Choroid plexus epithelial cell (primary cell): Measurements from ENCODE around the gene CHID1.

Experiments used
- DNase-seq: peaks from one replicate; pipeline ENCODE4 v3.0.0-alpha.2; 2010; ENCODE audit warnings: low read depth
- H3K4me3 ChIP-seq: 2 replicates; pipeline ENCODE4 v1.5.1; 2011; ENCODE audit warnings: low read depth, mild to moderate bottlenecking, control low read depth, low read length, moderate library complexity
- TF ChIP-seq, protein P1 (sequence below): conservative IDR thresholded peaks from 2 replicates; pipeline ENCODE4 v1.5.1; 2011; ENCODE audit warnings: low read depth, mild to moderate bottlenecking, control low read depth, inconsistent platforms, low read length, moderate library complexity

CHID1 gene

DNA sequence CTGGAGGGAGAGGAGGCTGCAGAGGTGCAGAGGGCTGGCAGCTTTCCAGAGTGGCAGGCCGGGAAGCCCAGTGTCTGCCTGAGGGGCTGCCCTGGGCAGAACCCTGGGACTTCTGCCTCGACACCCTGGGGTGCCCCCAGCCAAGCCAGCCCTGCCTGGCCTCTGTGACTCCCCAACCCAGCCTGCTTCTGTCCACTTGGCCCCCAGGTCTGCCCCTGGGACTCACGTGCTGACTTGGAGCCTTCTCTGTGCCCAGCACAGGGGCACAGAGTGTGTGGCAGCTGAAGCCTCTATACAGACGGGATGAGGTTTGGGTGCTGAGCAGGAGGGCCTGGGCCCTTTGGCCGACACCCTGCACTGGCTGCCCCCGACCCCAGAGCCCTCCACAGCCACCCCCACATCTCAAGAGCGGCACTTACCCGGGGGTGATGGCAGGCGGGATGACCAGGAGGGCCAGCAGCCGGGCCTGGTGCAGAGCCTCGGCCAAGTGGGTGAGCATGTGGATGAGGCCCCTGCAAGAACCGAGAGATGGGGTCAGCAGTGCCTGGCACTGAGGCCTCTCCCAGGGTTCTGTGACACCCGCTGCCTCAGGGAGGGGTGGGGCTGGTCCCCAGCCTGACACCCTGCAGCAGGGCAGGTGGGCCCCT, 17.5 kb downstream of the CHID1 start:
- TF ChIP-seq, protein P1, sequence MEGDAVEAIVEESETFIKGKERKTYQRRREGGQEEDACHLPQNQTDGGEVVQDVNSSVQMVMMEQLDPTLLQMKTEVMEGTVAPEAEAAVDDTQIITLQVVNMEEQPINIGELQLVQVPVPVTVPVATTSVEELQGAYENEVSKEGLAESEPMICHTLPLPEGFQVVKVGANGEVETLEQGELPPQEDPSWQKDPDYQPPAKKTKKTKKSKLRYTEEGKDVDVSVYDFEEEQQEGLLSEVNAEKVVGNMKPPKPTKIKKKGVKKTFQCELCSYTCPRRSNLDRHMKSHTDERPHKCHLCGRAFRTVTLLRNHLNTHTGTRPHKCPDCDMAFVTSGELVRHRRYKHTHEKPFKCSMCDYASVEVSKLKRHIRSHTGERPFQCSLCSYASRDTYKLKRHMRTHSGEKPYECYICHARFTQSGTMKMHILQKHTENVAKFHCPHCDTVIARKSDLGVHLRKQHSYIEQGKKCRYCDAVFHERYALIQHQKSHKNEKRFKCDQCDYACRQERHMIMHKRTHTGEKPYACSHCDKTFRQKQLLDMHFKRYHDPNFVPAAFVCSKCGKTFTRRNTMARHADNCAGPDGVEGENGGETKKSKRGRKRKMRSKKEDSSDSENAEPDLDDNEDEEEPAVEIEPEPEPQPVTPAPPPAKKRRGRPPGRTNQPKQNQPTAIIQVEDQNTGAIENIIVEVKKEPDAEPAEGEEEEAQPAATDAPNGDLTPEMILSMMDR: no peak
- DNase-seq: no peak
- H3K4me3 ChIP-seq: no peak overlapping the region

DNA sequence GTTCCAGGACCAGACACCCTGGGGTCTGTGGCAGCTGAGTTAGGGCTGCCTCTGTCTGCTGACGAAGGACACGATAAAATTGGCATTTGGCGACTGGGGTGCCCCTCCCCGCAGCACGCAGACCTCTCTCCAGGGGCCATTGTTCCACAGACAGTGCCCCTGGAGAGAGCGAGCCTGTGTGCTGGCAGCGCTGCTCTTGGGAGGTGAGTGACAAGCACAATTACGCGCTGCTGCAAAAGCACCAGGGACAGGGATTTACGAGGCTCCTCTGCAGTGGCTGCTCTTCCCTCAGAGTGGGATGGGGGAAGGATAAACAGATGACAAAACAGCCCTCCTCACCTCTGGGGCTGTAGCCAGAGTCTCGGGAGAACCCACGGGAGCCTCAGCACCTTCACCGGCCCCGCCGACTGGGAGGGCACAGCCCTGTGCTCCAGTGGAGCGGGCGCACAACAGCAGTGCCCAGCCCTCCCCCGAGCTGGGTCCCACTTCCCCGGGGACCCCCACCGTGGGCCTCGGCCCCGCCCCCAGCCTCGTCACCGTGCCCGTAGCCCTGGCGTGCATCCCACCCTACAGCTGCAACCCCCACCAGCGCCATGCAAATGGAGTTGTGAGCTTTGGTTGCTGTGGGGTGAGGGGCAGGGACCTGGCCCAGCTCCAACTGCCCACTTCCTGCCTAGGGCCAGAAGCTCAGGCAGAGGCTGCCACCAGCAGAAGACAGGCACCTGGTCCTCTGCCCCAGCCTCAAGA, 19.6 kb downstream of the CHID1 start:
- TF ChIP-seq, protein P1: no peak
- no peak overlapping the region for H3K4me3 ChIP-seq

DNA sequence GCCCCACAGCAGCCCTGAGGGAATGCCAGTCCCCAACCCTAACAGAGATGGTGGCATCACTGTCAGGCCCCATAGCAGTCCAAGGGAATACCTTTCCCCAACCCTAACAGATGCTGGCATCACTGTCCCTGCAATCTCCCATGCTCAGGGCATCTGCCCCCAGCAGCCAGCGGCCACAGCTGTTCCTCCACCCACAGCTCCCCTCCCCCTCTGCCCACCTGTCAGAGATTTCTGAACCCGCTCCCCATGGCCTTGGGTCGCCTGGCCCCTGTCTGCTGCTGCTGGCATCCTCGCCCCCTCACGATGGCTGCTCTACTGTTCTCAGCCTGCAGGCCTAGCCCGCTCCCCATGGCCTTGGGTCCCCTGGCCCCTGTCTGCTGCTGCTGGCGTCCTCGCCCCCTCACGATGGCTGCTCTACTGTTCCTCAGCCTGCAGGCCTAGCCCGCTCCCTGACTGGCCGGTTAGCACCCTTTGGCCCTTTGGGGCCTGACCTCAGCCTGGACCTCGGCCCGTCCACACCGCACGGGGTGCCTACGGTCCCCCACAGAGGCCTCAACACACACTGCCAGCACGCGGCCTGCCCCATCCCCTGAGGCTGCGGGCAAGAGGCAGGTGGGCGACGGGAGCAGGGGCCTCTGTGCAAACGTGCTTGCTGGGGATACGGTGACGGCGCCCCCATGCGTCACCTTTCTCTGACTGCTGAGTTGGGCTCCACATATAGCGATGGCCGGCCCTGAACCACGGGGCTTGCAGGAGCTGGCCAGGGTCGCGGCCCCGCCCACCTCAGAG, 20.7 kb downstream of the CHID1 start:
- H3K4me3 ChIP-seq: no peak overlapping the region

More for the DNA sequence above, 19.6 kb downstream of the CHID1 start:
- no peak for DNase-seq

DNA sequence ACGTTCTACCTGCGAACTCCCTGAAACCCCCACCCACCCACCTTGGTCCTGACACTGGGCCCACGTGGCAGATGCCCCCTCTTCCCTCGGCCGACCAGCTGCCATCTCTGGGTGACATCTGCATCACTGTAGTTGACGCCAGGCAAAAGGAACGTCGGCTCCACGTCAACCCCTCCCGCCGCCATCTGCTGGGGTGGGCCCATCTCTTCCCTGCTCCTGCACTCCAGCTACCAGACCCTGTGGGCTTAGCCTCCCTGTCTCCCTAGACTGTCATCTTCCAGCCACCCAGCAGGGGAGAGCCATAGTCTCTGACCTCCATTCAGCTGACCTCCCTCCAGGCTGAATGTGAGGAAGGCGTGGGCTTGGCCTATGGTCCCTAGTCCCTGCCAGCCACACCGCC, 21.4 kb downstream of the CHID1 start:
- H3K4me3 ChIP-seq: no peak overlapping the region
- DNase-seq: no peak
- TF ChIP-seq, protein P1: no peak

More for the DNA sequence above, 20.7 kb downstream of the CHID1 start:
- TF ChIP-seq, protein P1: no peak
- DNase-seq: no peak

DNA sequence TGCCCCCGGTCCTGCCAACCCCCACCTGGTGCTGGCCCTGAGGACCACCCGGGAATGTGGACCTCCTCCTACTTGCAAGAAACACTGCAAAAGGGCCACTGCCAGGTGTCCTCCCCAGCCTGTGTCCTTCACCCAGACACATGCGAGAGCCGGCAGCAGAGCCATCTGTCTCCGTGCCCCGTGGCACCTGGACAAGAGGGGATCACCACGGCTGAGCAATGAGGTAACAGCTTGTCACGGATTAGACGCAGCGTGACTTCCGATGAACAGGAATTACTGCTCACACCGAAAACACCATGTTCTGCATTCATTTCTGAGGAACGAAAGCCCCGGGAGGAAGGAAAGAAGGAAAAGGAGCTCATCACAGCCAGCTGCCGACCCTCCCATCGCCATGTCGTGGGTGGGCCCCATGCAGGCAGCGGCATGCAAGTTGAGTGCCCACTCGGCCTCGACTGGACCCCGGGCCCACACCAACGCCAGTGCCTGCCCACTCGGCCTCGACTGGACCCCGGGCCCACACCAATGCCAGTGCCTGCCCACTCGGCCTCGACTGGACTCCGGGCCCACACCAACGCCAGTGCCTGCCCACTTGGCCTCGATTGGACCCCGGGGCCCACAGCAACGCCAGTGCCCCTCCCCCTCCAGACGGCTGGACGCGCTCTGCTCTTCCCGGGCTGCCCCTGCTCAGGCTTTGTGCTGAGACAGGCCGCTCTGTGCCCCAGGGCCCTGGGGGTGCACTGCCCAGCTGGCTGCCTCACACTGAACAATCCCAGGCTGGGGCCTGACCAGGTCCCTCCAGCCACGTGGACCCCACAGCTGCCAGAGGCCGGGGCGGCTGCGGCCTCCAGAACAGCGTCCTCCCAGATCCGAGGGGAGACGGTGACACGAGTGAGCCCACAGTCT, 22.0 kb downstream of the CHID1 start:
- no peak for DNase-seq

DNA sequence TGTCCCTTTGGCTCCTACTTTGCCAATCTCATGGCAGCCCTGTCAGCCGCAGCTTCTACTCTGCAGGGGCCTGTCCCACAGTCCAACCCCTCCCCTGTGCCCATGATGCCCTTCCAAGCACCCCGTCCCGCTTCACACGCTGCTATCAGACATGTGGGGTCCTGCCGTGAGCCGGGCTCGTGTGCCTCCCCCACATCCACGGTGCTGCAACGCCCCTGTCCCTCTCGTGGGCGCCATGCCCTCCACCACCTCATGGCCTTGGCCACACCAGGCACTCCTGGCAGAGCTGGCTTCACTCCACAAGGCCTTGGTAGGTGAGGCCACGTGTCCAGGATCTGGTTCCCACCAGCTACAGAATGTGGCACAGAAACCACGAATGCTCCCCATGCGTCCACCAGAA, 23.0 kb downstream of the CHID1 start:
- H3K4me3 ChIP-seq: no peak overlapping the region
- DNase-seq: no peak
- TF ChIP-seq, protein P1: no peak

More for the DNA sequence above, 22.0 kb downstream of the CHID1 start:
- TF ChIP-seq, protein P1: no peak
- no peak overlapping the region for H3K4me3 ChIP-seq
